ENCODE measurements around the gene SLC8A3.

GRCh38 chr14:70027785-70028428 is 160.8 kb downstream of the SLC8A3 start:
- TF ChIP-seq CTCF (IDR thresholded peaks at IDR 0.05): peak in 1 of 3 donors; percentile 47
- TF ChIP-seq POLR2A (IDR thresholded peaks at IDR 0.05): no peak
